BLaER1 (cell line): ENCODE data around the gene SKI.

Experiments used
- H3K27ac ChIP-seq: shearing (Covaris generic); formaldehyde crosslinking; 2 replicates; pipeline ENCODE4 v1.8.1; 2022
- H3K27me3 ChIP-seq: shearing (Covaris generic); formaldehyde crosslinking; 2 replicates; pipeline ENCODE4 v1.8.1; 2022
- H3K36me3 ChIP-seq: shearing (Covaris generic); formaldehyde crosslinking; 2 replicates; pipeline ENCODE4 v1.8.1; 2022
- H3K4me1 ChIP-seq: shearing (Covaris generic); formaldehyde crosslinking; 2 replicates; pipeline ENCODE4 v1.8.1; 2022
- H3K4me2 ChIP-seq: shearing (Covaris generic); formaldehyde crosslinking; 2 replicates; pipeline ENCODE4 v1.8.1; 2022
- H3K4me3 ChIP-seq: shearing (Covaris generic); formaldehyde crosslinking; 2 replicates; pipeline ENCODE4 v1.8.1; 2022
- H3K9ac ChIP-seq: shearing (Covaris generic); formaldehyde crosslinking; 2 replicates; pipeline ENCODE4 v1.8.1; 2022
- H3K9me3 ChIP-seq: shearing (Covaris generic); formaldehyde crosslinking; 2 replicates; pipeline ENCODE4 v1.8.1; 2022
- H4K20me1 ChIP-seq: shearing (Covaris generic); formaldehyde crosslinking; 2 replicates; pipeline ENCODE4 v1.8.1; 2022
- Cebpa-rat ChIP-seq: shearing (Covaris generic); IDR thresholded peaks from 2 replicates; pipeline ENCODE4 v1.8.1; 2022

Gene SKI

GRCh38 chr1:2346691-2347408, 118.7 kb downstream of the SKI start:
- no peaks in the 10 kb centered on the region for H3K27me3 ChIP-seq
- H3K4me2 ChIP-seq, result no peak overlapping the region
- H3K9ac ChIP-seq, result no peak overlapping the region
- H3K9me3 ChIP-seq, result no peaks in the 10 kb centered on the region
- no peak for TF ChIP-seq Cebpa-rat
- peaks cover 10% of the 10 kb centered on the region for H3K4me1 ChIP-seq
- no peaks in the 10 kb centered on the region for H4K20me1 ChIP-seq
- H3K4me3 ChIP-seq, result no peak overlapping the region
- H3K27ac ChIP-seq, result no peak overlapping the region
- no peaks in the 10 kb centered on the region for H3K36me3 ChIP-seq

GRCh38 chr1:2347409-2347785, 119.3 kb downstream of the SKI start:
- Histone ChIP-seq H3K27me3 (no peaks in the 10 kb centered on the region), H3K4me3 (no peak overlapping the region), H3K4me2 (no peak overlapping the region), H3K9ac (no peak overlapping the region), H3K4me1 (peaks cover 15% of the 10 kb centered on the region), H4K20me1 (no peaks in the 10 kb centered on the region), H3K9me3 (no peaks in the 10 kb centered on the region), H3K36me3 (no peaks in the 10 kb centered on the region), H3K27ac (no peak overlapping the region)
- TF ChIP-seq Cebpa-rat, result no peak

DNA sequence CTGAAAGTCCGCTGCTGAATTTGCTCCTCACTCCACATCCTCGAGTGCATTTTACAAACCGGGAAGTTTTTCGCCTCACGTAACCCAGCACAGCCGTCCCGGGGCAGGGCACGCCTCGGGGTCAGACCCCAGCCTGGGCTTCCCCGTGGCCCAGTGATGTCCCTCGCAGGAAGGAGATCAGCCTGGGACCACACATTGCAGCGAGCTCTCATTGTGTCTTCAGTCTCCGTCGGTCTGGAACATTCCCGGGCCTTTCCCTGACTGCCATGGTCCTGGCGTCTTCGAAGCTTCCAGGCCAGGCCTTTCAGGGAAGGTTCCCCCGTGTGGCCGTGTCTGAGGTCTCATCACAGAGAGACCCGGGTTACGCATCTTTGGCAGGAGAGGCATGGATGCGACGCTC, 119.8 kb downstream of the SKI start:
- no peaks in the 10 kb centered on the region for H3K27me3 ChIP-seq
- no peak overlapping the region for H3K4me3 ChIP-seq

DNA sequence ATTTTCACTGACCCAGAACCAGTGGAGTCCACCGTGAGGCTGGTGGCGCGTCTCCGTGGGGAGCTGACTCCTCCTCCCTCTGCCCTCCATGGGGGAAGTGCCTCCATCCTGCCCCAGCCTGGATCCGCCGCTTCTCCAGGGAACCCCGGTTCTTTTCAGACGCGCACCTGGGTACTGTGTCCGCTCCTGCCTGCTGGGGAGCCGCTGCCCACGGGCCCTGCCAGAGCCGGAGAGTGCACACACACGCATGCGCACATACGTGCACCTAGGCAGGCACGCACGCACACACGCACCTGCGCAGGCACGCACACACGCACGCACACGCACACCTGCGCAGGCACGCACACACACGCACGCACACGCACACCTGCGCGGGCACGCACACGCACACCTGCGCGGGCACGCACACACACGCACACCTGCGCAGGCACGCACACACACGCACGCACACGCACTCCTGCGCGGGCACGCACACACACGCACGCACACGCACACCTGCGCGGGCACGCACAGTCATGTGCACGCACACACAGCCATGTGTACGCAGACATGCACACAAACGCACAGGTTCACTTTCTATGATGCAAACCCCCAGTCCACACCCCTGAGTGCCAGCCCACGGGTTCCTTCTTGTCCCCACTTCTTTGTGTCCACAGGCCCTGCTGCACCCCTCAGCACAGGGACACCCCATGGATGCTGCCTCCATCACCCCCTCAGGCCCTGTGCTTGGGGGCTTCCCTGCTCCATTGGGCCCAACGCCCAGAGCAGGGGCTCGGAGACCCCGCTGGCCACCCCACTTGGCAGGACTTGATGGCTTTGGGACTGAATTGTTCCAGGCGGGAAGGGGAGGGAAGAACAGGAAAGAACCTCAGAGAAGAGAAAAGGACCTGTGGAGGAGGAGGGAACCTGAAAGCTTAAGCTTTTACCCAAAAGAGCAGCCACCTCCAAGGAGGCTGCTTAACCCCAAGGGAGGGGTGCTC, 120.5 kb downstream of the SKI start:
- no peaks in the 10 kb centered on the region for H3K36me3 ChIP-seq
- H4K20me1 ChIP-seq, result no peaks in the 10 kb centered on the region
- H3K27me3 ChIP-seq, result no peaks in the 10 kb centered on the region
- no peak for TF ChIP-seq Cebpa-rat
- no peak overlapping the region for H3K9ac ChIP-seq
- H3K4me1 ChIP-seq, result peaks cover 20% of the 10 kb centered on the region
- H3K4me3 ChIP-seq, result no peak overlapping the region
- no peak overlapping the region for H3K27ac ChIP-seq
- no peak overlapping the region for H3K4me2 ChIP-seq
- H3K9me3 ChIP-seq, result no peaks in the 10 kb centered on the region

More for the DNA sequence above, 119.8 kb downstream of the SKI start:
- Histone ChIP-seq H3K9me3 (no peaks in the 10 kb centered on the region), H3K27ac (no peak overlapping the region), H4K20me1 (no peaks in the 10 kb centered on the region), H3K36me3 (no peaks in the 10 kb centered on the region), H3K4me2 (no peak overlapping the region), H3K4me1 (peaks cover 20% of the 10 kb centered on the region), H3K9ac (no peak overlapping the region)
- no peak for TF ChIP-seq Cebpa-rat

GRCh38 chr1:2349806-2350205, 121.7 kb downstream of the SKI start:
- Histone ChIP-seq H3K9me3 (no peaks in the 10 kb centered on the region), H3K4me3 (no peak overlapping the region), H3K9ac (no peak overlapping the region), H3K27ac (no peak overlapping the region), H3K4me2 (no peak overlapping the region), H3K36me3 (no peaks in the 10 kb centered on the region), H3K4me1 (peaks cover 29% of the 10 kb centered on the region), H4K20me1 (no peaks in the 10 kb centered on the region), H3K27me3 (no peaks in the 10 kb centered on the region)
- TF ChIP-seq Cebpa-rat, result no peak

DNA sequence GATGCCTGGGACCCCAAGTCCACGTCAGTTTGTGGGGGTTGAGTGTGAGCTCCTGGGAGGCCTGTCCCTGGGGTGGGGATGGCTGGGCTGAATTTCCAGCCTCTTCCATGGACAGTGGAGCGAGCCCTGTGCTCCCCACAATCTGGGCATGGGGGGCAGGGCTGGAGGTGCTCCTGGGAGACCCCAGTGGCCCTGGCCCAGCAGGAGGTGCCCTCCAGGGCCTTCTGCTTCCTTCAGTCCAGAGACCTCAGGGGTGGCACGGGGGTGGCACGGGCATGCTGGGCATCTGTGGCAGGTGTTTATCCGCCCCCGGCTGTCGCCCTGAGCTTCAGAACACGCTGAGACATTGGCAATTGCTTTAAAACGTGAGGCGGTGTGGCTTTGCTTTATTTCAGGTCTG, 122.4 kb downstream of the SKI start:
- H3K4me1 ChIP-seq, result peaks cover 32% of the 10 kb centered on the region
- H3K4me3 ChIP-seq, result no peak overlapping the region

DNA sequence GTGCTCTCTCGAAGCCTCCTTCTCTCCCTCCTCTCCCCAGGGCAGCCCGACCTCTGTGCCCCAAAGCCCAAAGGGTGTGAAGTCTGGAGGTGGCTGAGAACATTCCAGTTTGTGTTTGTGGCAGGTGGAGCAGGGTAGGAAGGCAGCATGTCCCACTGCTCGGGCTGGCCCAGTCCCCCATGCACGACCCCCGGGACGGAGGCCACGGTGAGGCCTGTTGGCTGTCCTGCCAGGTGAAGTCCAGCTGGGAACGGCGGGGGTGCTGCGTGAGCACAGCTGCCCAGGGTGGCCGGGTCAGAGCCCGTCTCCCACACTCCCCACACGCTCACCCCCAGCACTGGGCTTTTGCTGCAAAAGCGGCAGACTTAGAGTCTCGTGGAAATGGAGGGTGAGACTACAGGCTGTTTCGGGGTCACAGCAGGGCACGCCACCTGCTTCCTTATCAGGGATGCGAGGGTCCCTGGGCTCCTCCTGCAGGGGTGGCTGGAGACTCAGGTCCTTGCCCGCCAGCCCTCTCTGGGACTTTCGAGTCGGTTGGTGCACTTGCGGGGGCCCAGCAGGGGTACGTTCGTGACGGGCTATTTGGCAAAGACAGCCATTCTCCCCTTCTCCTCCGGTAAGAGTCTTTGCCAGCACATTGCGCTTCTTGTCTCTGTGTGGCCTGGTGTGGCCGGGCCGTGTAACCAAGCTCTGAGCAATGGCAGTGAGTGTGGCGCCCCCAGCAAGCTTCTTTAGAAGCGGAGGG, 123.0 kb downstream of the SKI start:
- H4K20me1 ChIP-seq, result no peaks in the 10 kb centered on the region
- H3K4me1 ChIP-seq, result peaks cover 32% of the 10 kb centered on the region
- no peak for TF ChIP-seq Cebpa-rat
- no peak overlapping the region for H3K4me3 ChIP-seq
- no peaks in the 10 kb centered on the region for H3K27me3 ChIP-seq
- H3K27ac ChIP-seq, result no peak overlapping the region
- no peak overlapping the region for H3K4me2 ChIP-seq
- no peaks in the 10 kb centered on the region for H3K9me3 ChIP-seq
- no peak overlapping the region for H3K9ac ChIP-seq
- H3K36me3 ChIP-seq, result no peaks in the 10 kb centered on the region

More for the DNA sequence above, 122.4 kb downstream of the SKI start:
- TF ChIP-seq Cebpa-rat, result no peak
- Histone ChIP-seq H4K20me1 (no peaks in the 10 kb centered on the region), H3K27me3 (no peaks in the 10 kb centered on the region), H3K36me3 (no peaks in the 10 kb centered on the region), H3K4me2 (no peak overlapping the region), H3K27ac (no peak overlapping the region), H3K9ac (no peak overlapping the region), H3K9me3 (no peaks in the 10 kb centered on the region)

GRCh38 chr1:2351723-2352122, 123.6 kb downstream of the SKI start:
- no peak overlapping the region for H3K4me3 ChIP-seq
- H3K9ac ChIP-seq, result no peak overlapping the region
- no peaks in the 10 kb centered on the region for H3K27me3 ChIP-seq
- H3K4me2 ChIP-seq, result peak overlapping the region; percentile 71; the same call in 1 of the 2 replicates
- no peak overlapping the region for H3K27ac ChIP-seq
- H4K20me1 ChIP-seq, result no peaks in the 10 kb centered on the region
- peaks cover 32% of the 10 kb centered on the region for H3K4me1 ChIP-seq
- no peak for TF ChIP-seq Cebpa-rat
- no peaks in the 10 kb centered on the region for H3K36me3 ChIP-seq
- H3K9me3 ChIP-seq, result no peaks in the 10 kb centered on the region

DNA sequence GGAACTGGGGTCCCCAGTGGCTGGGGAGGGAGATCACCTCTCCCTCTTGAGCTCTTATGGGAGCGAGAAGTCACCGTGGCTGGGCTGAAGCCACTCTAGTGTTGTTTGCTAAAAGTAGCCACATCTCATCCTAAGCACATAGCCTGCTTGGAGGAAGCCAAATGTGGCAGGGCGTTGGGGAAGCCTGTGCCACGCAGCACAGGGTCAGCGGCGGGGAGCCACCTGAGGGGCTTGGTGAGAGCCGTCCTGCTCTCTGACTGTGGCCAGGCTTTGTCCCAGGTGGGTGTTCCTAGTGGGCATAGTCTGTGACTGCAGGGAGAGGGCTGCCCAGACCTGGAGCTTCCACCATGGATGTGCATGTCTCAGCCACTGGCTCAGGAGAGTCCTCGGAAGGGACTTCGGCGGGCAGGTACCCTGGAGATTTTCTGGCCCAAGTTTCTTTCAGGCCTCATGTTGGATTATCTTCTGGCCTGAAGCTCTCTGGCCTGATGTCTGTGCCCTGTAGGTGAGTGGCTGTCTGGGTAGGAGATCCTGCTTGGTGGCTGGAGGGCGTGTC, 124.3 kb downstream of the SKI start:
- no peaks in the 10 kb centered on the region for H4K20me1 ChIP-seq
- H3K27ac ChIP-seq, result no peak overlapping the region
- no peak overlapping the region for H3K9ac ChIP-seq

More for the DNA sequence above, 124.3 kb downstream of the SKI start:
- H3K4me1 ChIP-seq, result peaks cover 32% of the 10 kb centered on the region
- TF ChIP-seq Cebpa-rat, result no peak
- no peaks in the 10 kb centered on the region for H3K27me3 ChIP-seq
- peak overlapping the region; percentile 71 for H3K4me2 ChIP-seq
- no peaks in the 10 kb centered on the region for H3K36me3 ChIP-seq
- H3K4me3 ChIP-seq, result no peak overlapping the region
- H3K9me3 ChIP-seq, result no peaks in the 10 kb centered on the region
